ENCODE measurements around the gene NMRK1. TPM values are rescaled to one million over a fixed set of nuclear protein-coding genes. Genes with fewer than 3 reads are reported as not detected.

NMRK1 gene
- total RNA-seq (2022) (24.6 and 35.5 TPM in 2 replicates), Bru-seq, nascent RNA (percentile 74 among the genes with signal in this experiment), BruChase-seq, experiment 1, labeled RNA remaining after a 6-hour chase (percentile 73 among the genes with signal in this experiment), BruChase-seq, experiment 2, labeled RNA remaining after a 2-hour chase (percentile 77 among the genes with signal in this experiment)
- long read RNA-seq, transcript NMRK1-205 (2 exons, 817 nt): minor isoform, 5 of 69 reads
- long read RNA-seq, transcript NMRK1-201 (9 exons, 1,185 nt): major isoform, 29 of 69 reads
- long read RNA-seq, partial matches to known transcripts: 10 of 69 reads
- long read RNA-seq, other reads (novel, unspliced or antisense): 17 of 69 reads

- ChIA-PET POLR2A (interaction anchor here (0.6 to 8.3 kb wide), 27 partner anchors 16 to 1939 kb away, joined by 3 to 121 read pairs (median 4); partner anchors contain the start of genes C9orf40 and CARNMT1), CTCF (interaction anchor here (0.6 to 9.1 kb wide), 6 partner anchors 10 to 313 kb away, joined by 3 to 53 read pairs (median 4); partner anchors contain the start of gene CARNMT1)
- TSS peak; percentile 46 for BruUV-seq (replicated peaks)
- intact Hi-C loops (cut with micrococcal nuclease): loop anchor here (5.0 kb wide), 3 partner anchors 99 to 1304 kb away; partner anchors contain the start of gene RFK
- peak; percentile 95 for DNase-seq (ENCODE audit: unreplicated experiment)
- Mint-ChIP-seq H3K27ac (ENCODE audit: low read depth, unreplicated experiment) (peak within 1 kb of the TSS; percentile 97), H3K36me3 (ENCODE audit: insufficient read depth, unreplicated experiment) (peaks cover 6% of the 10 kb centered on the region), H3K4me3 (ENCODE audit: unreplicated experiment) (peak within 1 kb of the TSS; percentile 99), H3K9me3 (ENCODE audit: unreplicated experiment) (no peaks in the 10 kb centered on the region), H3K4me1 (ENCODE audit: insufficient read depth, unreplicated experiment) (peaks cover 28% of the 10 kb centered on the region), H3K27me3 (ENCODE audit: insufficient read depth, unreplicated experiment) (no peaks in the 10 kb centered on the region)
- TF ChIP-seq CTCF (IDR thresholded peaks at IDR 0.05; ENCODE audit: unreplicated experiment): no peak
Measured at GRCh38 chr9:75087824-75088645, at the start of gene NMRK1, which contains the start of gene OSTF1. NMRK1 (minus strand) TSS chr9:75088155; CDS start chr9:75083115, 5,040 bp downstream. OSTF1 (plus strand) TSS chr9:75088514; CDS start chr9:75088693, 179 bp downstream.

DNA sequence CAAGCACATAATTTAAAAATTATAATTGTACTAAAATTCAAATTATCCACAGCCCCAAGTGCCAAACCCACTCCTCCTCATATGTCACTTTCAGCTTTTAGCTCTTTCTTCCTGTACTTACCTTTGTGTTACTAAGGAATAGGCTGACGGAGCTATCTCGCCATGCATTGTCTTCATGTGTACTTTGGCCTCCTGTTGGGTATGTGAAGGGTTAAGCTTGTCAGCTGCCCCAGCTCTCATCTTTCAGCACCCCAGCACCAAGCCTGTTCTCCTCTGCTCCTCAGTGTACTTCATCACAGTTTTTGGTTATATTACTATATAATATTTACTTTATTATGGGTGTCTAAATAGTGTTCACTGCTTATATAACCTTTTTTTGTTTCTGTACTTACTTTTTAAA, 46.5 kb upstream of the NMRK1 start:
- no peaks in the 10 kb centered on the region for H3K4me1 Mint-ChIP-seq (ENCODE audit: insufficient read depth, unreplicated experiment)
- DNase-seq (ENCODE audit: unreplicated experiment): no peak
- H3K4me3 Mint-ChIP-seq (ENCODE audit: unreplicated experiment): no peak overlapping the region
- CTCF ChIA-PET: interaction anchor here (0.6 to 0.7 kb wide), 2 partner anchors 29 to 132 kb away, joined by 3 read pairs; no protein-coding TSS in a partner anchor
- TF ChIP-seq CTCF (IDR thresholded peaks at IDR 0.05; ENCODE audit: unreplicated experiment): no peak
- POLR2A ChIA-PET: interaction anchor here (0.5 to 1.1 kb wide), 2 partner anchors 13 to 104 kb away, joined by 3 read pairs; no protein-coding TSS in a partner anchor
- H3K9me3 Mint-ChIP-seq (ENCODE audit: unreplicated experiment): no peaks in the 10 kb centered on the region
- peaks cover 20% of the 10 kb centered on the region for H3K36me3 Mint-ChIP-seq (ENCODE audit: insufficient read depth, unreplicated experiment)
- intact Hi-C loops (cut with micrococcal nuclease): no loop called here
- H3K27me3 Mint-ChIP-seq (ENCODE audit: insufficient read depth, unreplicated experiment): no peaks in the 10 kb centered on the region
- no TSS peak for BruUV-seq (replicated peaks)
- no peak overlapping the region for H3K27ac Mint-ChIP-seq (ENCODE audit: low read depth, unreplicated experiment)

GRCh38 chr9:75133396-75133795, 45.4 kb upstream of the NMRK1 start:
- TF ChIP-seq CTCF (IDR thresholded peaks at IDR 0.05; ENCODE audit: unreplicated experiment): no peak
- Mint-ChIP-seq H3K27ac (ENCODE audit: low read depth, unreplicated experiment) (no peak overlapping the region), H3K9me3 (ENCODE audit: unreplicated experiment) (no peaks in the 10 kb centered on the region), H3K4me1 (ENCODE audit: insufficient read depth, unreplicated experiment) (no peaks in the 10 kb centered on the region), H3K36me3 (ENCODE audit: insufficient read depth, unreplicated experiment) (peaks cover 20% of the 10 kb centered on the region), H3K4me3 (ENCODE audit: unreplicated experiment) (no peak overlapping the region), H3K27me3 (ENCODE audit: insufficient read depth, unreplicated experiment) (no peaks in the 10 kb centered on the region)
- DNase-seq (ENCODE audit: unreplicated experiment): no peak
- intact Hi-C loops (cut with micrococcal nuclease): no loop called here
- ChIA-PET CTCF (interaction anchor here (1.2 kb wide), 1 partner anchor 10 kb away, joined by 3 read pairs; no protein-coding TSS in a partner anchor), POLR2A (interaction anchor here (0.6 to 1.2 kb wide), 4 partner anchors 23 to 46 kb away, joined by 3 to 4 read pairs (median 3); partner anchors contain the start of gene NMRK1)
- no TSS peak for BruUV-seq (replicated peaks)

Data from MCF 10A (cell line).